Right lobe of liver (tissue), 4 donors: ENCODE measurements around the gene ADCY5.

Source experiments
- POLR2A ChIP-seq: fragments of 450-650 bp; IDR thresholded peaks from one replicate; pipeline ENCODE4 v1.6.1; 2017; ENCODE audit warnings: antibody characterized with exemption, mild to moderate bottlenecking
- TF ChIP-seq, protein P1 (sequence below), 4 donors: fragments of 200-600 bp in 3 of 4; fragments of 450-650 bp in 1 of 4; IDR thresholded peaks; one replicate each; pipeline versions ENCODE4 v1.5.1 to v1.8.0; 2016 to 2022; ENCODE audit warnings: antibody characterized with exemption in 4 of 4, mild to moderate bottlenecking in 2 of 4
- donor health status: DM: no; HTN: no; CAD: no.
- donor health status: DM: no; HTN: no; CAD: no.
- donor health status: DM: no; HTN: yes; CAD: no.

DNA sequence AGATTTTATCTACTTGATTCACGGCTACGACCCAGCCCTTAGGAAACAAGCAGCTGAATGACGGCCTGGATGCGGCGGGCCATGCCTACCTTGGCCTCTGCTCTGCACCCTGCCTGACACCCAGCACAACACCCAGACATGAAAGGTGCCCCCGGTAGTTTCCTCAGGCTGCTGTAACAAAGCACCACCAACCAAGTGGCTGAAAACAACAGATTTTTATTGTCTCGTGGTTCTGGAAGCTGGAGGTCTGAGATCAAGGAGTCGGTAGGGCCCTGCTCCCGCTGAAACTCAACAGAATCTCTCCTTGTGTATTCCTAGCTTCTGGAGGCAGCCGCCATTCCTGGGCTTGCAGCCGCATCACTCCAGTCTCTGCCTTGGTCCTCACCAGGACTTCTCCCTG lies 111.7 kb downstream of the ADCY5 start:
- TF ChIP-seq POLR2A: no peak
- TF ChIP-seq, protein P1, sequence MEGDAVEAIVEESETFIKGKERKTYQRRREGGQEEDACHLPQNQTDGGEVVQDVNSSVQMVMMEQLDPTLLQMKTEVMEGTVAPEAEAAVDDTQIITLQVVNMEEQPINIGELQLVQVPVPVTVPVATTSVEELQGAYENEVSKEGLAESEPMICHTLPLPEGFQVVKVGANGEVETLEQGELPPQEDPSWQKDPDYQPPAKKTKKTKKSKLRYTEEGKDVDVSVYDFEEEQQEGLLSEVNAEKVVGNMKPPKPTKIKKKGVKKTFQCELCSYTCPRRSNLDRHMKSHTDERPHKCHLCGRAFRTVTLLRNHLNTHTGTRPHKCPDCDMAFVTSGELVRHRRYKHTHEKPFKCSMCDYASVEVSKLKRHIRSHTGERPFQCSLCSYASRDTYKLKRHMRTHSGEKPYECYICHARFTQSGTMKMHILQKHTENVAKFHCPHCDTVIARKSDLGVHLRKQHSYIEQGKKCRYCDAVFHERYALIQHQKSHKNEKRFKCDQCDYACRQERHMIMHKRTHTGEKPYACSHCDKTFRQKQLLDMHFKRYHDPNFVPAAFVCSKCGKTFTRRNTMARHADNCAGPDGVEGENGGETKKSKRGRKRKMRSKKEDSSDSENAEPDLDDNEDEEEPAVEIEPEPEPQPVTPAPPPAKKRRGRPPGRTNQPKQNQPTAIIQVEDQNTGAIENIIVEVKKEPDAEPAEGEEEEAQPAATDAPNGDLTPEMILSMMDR (IDR thresholded peaks at IDR 0.05): no peak
